ENCODE data around the gene SMIM5.

The SMIM5 gene

DNA sequence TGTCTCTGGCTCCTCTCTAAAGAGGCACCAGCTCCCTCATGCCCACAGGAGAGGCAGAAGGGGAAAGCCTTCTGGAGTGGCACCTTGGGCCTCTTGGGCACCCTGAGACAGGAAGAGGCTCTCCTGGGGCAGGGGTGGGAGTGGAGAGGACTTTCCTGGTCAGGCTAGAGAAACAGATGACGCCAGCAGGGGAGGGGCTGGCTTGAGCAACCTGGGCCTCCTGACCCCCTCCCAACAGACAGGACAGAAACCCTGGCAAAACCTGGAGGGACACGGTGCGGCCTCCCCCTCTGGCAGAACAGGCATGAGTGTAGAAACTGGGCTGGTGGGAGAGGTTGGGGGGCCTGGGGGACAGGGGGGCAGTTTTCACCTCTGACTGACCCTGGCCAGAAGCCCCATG is 6.1 kb downstream of the SMIM5 start:
- DNase-seq (ENCODE audit: low read depth in 1 of 2, low spot score in 1 of 2): no peak

DNA sequence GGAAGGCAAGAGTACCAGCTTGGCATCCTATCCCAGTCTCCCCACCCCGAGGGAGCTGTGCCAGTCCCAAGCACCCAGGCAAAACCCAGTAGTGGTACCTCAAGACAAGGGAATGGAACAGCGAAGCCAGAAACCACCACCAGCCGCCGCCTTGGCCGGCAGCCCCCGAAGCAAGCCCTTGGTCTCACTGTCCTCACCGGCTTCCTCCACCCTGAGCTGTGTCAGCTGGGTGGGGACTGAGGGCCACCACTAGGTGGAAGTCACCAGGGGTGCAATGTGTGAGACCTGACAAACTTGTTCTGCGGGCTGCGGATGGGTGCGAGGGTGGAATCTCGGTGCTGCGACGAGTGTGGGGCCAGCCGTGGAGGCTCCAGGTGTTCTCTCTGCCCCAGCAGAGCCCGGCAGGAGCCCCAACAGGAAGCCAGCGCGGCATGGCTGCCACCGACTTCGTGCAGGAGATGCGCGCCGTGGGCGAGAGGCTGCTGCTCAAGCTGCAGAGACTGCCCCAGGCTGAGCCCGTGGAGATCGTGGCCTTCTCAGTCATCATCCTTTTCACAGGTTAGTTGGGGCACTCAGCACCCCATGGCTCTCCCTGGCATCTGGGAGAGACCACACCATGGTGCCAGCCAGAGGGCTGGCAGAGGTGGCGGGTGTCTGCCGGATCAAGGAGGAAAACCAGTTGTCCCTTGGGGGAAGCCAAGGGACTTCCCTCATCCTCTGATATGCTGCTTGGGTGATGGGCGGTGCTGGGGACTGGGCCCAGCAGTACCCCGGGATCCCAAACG is 6.7 kb downstream of the SMIM5 start:
- no peak for DNase-seq (ENCODE audit: low read depth in 1 of 2, low spot score in 1 of 2)

DNA sequence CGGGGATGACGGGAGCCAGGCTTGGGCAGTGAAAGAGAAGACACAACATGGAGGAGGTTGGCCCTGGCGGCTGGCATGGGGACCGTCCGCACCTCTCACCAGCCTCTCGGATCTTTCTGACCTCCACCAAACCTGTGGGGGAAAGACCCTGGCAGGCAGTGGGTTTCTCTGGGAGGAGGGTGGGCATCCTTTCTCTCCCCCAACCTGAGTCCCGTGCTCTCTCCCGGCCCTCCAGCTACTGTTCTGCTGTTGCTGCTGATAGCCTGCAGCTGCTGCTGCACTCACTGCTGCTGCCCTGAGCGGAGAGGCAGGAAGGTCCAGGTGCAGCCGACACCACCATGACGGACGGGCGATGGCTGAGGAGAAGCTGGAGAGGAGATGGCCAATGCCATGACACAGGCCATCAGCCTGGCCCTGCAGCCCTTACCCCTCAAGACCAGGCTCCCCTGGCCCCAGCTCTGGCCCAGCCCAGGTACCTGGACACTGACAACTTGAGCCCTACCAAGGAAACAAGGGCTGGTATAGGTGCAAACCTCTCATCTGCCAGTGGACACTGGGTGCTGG is 7.4 kb downstream of the SMIM5 start:
- no peak for DNase-seq (ENCODE audit: low read depth in 1 of 2, low spot score in 1 of 2)

DNA sequence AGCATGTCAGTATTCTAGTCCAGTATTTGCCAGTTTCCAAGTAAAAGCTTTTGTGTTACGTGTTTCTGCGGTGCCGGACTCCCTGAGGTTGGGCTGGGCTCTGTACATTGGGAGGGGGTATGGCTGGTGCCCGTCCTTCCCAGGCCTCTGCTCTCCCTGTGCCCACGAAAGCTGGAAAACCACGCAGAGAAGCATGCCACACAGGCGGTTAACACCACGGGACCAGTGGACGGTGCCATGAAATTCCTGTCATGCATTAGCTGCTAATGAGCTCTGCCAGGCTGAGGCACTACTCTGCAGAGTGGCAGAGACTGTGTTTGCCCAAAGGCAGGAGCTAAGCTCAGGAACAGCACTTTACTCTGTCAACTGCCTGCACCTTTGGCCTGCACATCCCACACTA is 8.1 kb downstream of the SMIM5 start:
- DNase-seq (ENCODE audit: low read depth in 1 of 2, low spot score in 1 of 2): no peak

DNA sequence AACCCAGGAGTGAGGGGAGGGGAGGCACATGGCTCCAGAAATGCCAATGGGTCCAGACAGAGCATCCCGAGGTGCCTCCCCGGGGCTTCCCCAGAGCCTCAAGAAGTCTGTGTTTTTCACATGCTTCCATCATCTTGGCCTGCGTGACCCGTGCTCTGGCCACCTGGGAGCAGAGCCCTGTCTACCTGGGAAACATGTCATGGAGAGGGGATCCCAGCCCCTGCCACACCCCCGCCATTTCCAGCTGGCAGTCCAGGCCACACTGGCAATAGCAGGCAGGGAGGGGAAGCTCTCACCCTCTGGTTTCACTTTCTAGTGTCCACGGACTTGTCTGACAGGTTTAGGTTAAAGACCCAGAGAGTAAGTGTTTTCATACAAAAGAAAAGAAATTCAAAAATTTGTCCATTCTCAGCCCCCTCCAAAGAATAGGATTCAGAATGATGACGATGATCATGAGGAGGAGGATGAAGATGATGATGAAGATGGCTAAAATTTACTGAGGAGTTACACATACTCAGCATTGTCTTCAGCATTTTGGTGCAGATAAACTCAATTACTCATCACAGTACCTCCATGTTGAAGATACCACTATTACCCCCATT is 9.0 kb downstream of the SMIM5 start:
- no peak for DNase-seq (ENCODE audit: low read depth in 1 of 2, low spot score in 1 of 2)

DNA sequence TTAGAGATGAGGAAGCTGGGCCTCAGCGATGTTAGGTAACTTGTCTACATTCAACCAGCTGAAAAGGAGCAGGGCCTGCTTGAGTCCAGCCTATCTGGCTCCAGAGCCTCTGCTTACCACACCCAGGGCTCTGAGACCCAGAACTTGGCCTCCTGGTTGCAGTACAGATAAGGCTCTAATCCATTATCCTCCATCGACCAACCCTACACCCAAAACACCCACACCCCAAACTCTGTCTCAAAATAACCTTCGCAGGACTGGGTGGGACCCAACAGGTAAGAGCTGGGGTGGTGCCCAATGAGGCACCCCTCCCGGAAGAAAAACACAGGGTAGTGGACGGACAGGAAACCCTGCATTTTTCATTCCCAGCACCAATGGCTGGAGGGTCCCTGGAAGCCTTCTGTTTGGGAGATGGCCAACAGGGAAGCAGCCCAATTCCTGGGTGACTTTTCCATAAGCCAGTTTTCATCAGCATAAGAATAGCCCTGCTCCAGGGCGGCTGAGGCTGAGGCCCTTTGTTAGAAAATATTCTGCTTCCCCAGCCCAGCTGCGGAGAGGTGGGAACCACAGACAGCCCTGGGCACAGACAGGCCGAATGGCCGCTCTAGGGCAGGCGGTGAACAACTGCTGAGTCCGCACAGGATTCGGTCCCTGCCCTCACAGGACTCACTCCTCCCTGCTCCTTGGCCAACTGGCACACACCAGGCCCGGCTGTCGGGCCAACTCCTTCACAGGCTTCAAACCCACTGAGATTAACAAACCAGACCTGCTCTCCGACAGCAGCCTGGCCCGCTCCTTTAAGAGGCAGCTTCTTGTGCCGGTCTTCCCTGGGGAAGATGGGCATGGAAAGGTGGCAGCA is 9.8 kb downstream of the SMIM5 start:
- no peak for DNase-seq (ENCODE audit: low read depth in 1 of 2, low spot score in 1 of 2)

DNA sequence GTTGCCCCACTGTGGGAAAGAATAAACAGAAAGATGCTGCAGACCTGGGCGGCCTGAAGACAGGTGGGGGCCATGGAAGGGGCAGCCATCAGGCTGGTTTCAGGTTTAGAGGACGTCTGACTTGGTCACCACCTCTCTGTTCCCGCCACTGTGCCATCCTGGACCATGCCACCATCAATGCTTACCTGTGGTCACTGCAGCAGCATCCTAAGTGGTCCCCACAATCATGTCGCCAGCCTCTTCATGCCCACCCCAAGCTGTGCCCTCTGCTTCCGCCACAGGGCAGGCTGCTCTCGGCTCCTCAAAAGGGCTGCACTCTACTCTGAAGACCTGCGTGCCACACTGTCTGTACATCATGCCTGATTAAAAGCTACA is 10.4 kb downstream of the SMIM5 start:
- no peak for DNase-seq (ENCODE audit: low read depth in 1 of 2, low spot score in 1 of 2)

DNA sequence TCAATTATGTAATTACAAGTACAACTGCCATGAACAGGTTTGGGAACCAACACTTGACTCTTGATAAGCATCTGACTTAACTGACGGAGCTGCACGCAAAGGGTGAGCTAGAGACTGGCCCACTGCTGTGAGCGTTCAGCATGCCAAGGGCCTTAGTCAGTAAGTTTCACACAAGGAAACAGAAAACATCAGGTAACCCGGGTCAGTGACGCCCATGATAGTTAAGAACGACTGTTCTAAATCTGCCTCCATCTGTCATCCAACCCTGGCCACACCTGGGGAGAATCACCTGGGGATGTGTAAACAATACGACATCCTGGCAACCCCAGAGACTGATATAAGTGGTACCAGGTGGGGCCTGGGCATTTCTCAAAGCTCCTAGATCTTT is 12.3 kb downstream of the SMIM5 start:
- no peak for DNase-seq (ENCODE audit: low read depth in 1 of 2, low spot score in 1 of 2)

DNA sequence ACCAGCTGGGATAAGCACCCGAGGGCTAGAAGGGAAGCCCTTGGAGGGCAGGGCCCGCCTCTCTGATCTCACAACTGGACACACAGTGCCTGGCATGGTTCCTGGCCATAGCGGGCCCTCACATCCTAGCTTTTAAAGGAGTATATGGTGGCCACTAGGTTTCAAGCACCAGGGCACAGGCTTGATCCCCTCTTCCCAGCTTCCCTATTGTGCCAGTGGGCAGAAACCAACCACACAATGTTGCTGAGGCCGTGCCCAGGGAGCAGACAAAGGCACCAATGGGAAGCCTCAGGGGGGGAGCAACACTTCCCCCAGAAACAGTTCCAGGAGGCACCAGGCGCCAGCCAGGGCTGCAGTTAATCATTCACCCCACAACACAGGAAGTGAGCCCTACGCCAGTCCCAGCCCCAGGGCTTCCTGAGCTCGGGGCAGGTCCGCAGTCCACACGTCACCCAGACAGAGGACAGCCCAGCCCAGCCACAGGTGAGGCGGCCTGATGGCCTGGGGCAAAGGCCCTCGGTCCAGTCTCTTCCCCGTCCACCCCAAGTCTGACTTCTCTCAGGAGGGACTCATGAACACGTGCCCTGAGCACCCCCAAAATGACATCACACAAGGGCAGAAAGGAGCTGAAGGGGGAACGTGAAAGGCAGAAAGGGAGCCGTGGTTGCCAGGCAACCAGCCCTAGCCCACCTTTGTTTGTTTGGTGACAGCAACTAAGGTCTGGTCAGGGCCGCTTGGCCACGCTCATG is 12.8 kb downstream of the SMIM5 start:
- no peak for DNase-seq (ENCODE audit: low read depth in 1 of 2, low spot score in 1 of 2)

DNA sequence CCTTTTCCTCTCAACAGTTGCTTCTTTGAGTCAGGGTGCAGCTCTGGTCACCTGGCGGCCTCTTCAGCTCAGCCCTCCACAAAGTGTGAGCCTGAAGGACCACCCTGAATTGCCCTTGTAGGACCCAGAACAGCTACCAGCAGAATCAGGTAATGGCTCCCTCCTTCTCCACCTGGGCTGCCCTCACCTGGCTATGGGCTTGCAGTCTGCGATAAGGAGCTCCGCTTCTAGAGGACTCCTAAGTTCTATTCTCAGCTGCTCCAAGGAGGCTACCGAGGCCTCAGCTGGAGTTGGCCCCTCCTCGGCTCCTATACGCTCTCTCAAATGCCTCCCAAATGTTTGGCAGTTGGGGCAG is 13.4 kb downstream of the SMIM5 start:
- DNase-seq (ENCODE audit: low read depth in 1 of 2, low spot score in 1 of 2): no peak

DNA sequence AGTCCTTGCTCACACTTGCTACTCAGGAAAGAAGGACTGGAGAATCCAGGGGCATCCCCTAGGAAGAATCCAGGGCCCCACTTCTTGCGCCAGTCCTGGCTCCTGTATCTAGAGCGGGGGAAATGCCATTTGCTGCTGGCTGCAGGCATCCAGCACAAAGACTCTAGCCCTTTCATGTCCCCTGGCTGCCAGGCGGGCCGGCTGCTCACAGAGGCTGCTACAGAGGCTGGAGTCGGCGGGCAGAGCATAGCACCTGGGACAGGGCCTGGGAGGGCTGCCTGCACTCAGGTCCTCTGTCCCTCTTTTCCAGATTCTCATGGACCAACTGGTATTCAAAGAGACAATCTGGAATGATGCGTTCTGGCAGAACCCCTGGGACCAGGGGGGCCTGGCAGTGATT is 13.8 kb downstream of the SMIM5 start:
- DNase-seq (ENCODE audit: low read depth in 1 of 2, low spot score in 1 of 2): no peak

DNA sequence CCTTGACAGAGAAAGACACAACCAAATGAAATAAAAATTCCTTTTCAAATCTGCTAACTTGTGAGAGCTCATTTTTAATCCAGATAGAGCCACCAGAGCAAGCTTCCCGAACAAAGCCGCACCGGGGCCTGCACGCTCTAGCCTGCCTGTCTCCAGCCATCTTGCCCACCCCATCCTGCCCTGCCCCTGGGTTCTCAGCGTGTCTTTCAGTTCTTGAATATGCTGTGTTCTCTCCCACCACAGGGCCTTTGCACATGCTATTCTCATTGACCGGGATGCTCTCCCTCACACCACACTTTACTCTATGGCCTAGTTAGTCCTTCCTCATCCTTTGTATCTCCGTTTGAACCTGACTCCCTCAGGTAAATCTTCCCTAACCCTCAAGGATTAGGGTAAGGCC is 14.7 kb downstream of the SMIM5 start:
- no peak for DNase-seq (ENCODE audit: low read depth in 1 of 2, low spot score in 1 of 2)

DNA sequence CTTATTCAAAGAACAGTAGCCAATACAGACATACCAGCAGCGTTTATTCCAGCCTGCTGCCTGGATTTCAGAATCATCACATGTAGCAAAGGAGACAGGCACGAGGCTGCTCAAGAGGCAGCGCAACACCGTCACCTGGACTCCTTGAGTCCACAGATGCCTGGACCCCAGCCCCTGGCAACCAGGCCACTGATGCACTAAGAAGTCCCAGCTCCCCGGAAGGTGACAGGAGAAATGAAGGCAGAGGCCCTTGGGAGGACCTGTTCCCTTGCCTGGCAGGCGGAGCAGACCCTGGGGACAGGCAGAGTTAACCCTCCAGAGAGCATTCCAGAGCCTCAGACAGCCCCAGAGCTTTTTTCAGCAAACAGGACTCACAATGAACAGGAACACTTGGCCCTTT is 16.5 kb downstream of the SMIM5 start:
- DNase-seq (ENCODE audit: low read depth in 1 of 2, low spot score in 1 of 2): no peak

DNA sequence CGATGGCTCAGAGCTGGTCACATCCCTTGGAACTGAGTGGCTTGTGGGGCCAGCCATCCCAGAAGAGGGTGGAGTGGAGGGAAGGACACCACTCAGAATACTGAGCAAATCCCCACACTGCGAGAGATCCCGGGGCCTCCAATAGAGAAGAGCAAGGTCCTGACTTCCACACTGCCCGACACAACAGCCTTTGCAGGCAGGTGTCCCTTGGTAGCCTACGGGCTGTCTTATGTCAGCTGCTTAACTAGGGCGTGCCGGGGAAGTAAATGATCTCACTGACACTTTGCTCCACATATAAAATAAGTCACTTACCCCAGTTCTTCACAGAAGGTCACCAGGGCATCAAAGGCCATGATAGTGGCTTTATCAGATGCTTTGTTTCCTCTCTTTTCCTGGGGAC is 17.6 kb downstream of the SMIM5 start:
- DNase-seq (ENCODE audit: low read depth in 1 of 2, low spot score in 1 of 2): no peak

DNA sequence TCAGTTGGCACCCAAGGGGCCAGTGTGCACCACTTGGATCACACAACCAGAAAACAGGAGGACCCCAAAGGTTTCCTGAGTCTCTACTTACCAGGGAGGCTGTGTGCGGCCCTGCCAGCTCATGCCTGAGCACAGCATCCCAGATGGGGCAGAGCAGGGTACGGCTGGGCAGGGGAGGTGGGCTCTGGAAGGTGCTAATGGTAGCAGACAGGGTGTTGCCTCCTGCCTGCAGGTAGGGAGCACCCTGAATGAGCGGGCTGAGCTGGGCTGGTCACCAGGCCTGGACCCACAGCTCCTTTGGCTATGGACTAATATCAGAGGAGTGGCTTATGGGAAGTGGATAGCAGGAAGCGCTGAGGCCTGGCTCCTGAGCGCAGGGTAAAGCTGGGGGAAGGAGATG is 19.1 kb downstream of the SMIM5 start:
- DNase-seq (ENCODE audit: low read depth in 1 of 2, low spot score in 1 of 2): no peak

DNA sequence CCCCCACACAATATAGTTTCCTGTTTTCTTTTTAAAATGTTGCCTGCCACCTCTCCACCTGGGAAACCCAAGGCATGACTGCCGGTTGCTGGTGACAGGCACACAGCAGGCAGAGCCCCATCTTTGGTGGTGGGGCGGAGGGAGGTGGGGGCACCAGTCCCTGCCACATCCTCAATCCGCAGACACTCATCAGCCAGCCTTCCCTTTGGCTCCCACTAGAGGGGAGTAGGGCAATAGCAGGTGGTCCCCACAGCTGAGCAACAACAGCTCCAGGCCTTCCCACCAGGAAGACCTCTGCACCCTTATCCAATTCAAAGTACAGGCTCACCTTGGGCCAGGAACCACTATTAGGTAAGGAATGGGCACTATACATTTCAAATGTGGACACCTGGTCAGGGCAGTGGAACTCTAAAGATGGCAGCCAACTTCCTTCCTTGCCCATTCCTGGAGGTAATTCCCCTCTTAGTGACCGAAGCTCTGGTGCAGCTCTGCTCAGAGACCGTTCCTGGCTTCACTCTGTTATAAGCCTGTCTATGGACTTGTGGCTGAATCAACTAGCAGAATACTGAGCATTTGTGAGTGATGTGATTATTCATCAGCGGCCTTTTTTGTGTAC is 19.8 kb downstream of the SMIM5 start:
- no peak for DNase-seq (ENCODE audit: low read depth in 1 of 2, low spot score in 1 of 2)

DNA sequence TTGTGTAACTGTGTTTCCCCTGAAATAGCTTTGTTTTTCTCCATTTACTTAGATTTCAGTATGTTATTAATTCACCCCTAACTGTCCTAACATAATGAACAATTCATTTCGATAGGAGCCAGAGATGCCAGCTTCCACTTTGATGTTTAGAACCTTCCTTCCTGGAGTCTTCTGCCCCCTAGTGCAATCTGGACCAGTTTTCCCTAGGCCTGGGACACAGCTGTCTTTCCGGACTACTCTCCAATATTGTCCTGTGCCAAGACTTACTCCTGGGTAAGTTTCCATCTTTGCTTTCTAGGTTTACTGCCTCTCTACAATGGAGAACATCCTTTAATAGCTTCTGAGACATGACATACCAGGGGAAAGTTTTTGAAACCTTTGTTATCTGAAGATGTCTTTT is 20.9 kb downstream of the SMIM5 start:
- DNase-seq (ENCODE audit: low read depth in 1 of 2, low spot score in 1 of 2): no peak

DNA sequence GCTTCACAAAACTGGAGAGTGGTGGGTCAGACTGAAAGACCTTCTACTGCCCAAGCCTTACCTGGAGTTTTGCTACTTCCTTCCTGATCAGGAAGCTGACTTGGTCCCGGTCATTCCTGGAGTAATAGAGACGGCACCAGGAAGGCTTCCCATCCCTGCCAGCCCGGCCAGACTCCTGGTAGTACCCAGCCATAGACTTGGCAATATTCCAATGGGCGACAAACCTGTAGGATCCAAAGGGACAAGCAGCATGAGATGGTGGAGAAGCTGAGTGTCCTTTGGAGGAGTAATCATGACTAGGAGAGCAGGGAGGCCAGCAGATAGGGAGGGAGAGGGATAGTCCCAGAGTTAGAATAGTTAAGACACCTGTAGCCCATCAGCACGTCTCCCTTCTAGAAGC is 25.0 kb downstream of the SMIM5 start:
- no peak for DNase-seq (ENCODE audit: low read depth in 1 of 2, low spot score in 1 of 2)

DNA sequence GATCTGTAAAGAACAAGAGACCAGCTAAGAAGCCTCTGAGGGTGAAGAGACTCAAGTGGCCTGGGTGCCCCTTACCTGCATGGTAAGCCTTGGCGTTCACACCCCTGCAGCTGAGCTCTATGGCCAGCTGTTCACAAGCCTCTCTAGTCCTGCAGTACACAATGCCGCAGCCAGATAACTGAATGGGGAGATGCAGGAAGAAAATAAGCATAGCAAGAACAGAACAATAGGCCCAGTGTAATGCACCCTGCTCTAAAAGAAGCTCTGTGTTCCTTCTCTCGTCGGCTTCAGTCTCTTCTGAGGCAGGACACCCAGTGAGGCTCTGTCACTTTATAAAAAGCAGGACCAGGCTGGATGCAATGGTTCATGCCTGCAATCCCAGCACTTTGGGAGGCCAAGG is 28.3 kb downstream of the SMIM5 start:
- no peak for DNase-seq (ENCODE audit: low read depth in 1 of 2, low spot score in 1 of 2)

DNA sequence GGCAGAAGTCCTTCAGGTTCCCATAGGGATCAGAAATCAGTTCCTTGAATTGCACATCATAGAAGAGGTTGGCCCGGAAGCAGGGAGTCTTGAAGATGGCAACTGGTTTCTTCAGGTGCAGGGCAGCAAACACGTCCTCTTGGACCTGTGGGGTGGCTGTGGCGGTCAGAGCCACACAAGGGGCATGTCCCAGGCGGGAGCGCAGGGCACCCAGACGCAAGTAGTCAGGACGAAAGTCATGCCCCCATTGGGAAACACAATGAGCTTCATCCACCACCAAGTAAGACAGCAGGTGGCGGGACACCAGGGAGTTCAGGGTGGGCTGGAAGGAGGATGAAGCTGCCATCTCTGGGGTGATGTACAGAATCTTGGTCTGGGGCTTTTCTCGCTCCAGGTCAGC is 29.3 kb downstream of the SMIM5 start:
- DNase-seq (ENCODE audit: low read depth in 1 of 2, low spot score in 1 of 2): no peak

DNA sequence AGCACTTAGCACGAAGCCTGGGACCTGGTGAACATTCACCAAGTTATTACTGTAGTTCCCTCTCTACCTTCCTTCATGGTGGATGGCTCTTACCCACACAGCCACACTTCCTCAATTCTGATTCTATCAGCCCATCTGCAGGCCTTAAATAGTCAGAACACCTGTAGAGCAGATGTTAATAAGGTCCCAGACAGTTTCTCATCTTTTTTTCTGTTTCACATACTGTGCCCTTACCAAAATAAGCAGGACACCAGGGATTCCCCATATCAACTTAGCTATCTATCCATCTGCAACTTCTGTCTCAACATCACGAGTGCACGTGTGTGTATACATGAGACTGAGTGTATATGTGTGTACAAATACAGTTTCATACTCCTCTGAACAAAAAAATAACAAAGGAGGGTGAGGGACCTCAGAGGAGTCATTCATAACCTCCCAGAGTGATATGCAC is 30.9 kb downstream of the SMIM5 start:
- no peak for DNase-seq (ENCODE audit: low read depth in 1 of 2, low spot score in 1 of 2)

Data from stimulated activated CD4-positive, alpha-beta T cell treated with anti-CD3 and anti-CD28 coated beads, Interleukin-15, amount 100 ng/mL, for 1 hour (primary cell).